Lower leg skin (tissue), 4 donors: ENCODE measurements around the gene GSTP1. TPM values are rescaled to one million over a fixed set of nuclear protein-coding genes. Genes with fewer than 3 reads are reported as not detected.
"Not testable (repeated sequence)": the region's sequence is repeated elsewhere in the genome, so short reads cannot be mapped to it uniquely, and the experiment has no call there.

ENCODE experiments used
- DNase-seq, 2 donors: peaks; one replicate each; pipeline ENCODE4 v3.0.0-alpha.2; 2019; ENCODE audit warnings: low spot score in 2 of 2
- H3K4me3 ChIP-seq: fragments of 200-600 bp; sonication (generic); 2 replicates; pipeline ENCODE4 v1.5.1; 2017; ENCODE audit warnings: mild to moderate bottlenecking, low read depth; ENCODE audit not compliant: poor library complexity, severe bottlenecking
- CTCF ChIP-seq, 3 donors: fragments of 450-650 bp; IDR thresholded peaks; one replicate each; pipeline ENCODE4 v1.5.1; 2016; ENCODE audit warnings: antibody characterized with exemption in 3 of 3, mild to moderate bottlenecking in 3 of 3, moderate library complexity in 2 of 3
- POLR2A ChIP-seq, 2 donors: fragments of 450-650 bp; IDR thresholded peaks; one replicate each; pipeline ENCODE4 v1.6.1; 2016 to 2017; ENCODE audit warnings: antibody characterized with exemption in 2 of 2, mild to moderate bottlenecking in 1 of 2, moderate library complexity in 1 of 2
- WGBS, 2 donors: methylation state at CpG; one replicate each; pipeline ENCODE4 v1.1.5; 2018; 5-methylcytosine and 5-hydroxymethylcytosine counted together
- intact Hi-C: fragments of 100-400 bp; cut with DNase I; formaldehyde crosslinking; loops from one replicate; pipeline ENCODE4 v1.15.0; 2023; ENCODE audit warnings: low total_unique reads
- total RNA-seq, 4 donors: library from RNA; depleted of rRNA; stranded (reverse); fragments of >200 nt; gene quantifications; one replicate each; pipeline ENCODE4 v1.1.0, GENCODE V29; 2016

The GSTP1 gene
- total RNA-seq, 4 donors from 2014 or later: 1,126 to 2,386 (median 2,019) TPM

GRCh38 chr11:67599149-67599548 is 15.5 kb downstream of the GSTP1 start:
- no peak overlapping the region for H3K4me3 ChIP-seq
- WGBS, 2 donors: 83 to 94% methylated on average over 1 of the region's 1 CpG
- intact Hi-C loops: no loop called here

GRCh38 chr11:67600324-67601029 is 16.9 kb downstream of the GSTP1 start:
- H3K4me3 ChIP-seq: no peak overlapping the region
- TF ChIP-seq CTCF (IDR thresholded peaks at IDR 0.05) (no peak), POLR2A (IDR thresholded peaks at IDR 0.05) (no peak)
- peak in 1 of 2 donors; percentile 67 for DNase-seq
- whole genome bisulfite sequencing, 2 donors: 46 to 58% methylated on average over 7 of the region's 7 CpGs
- intact Hi-C loops: no loop called here

More at GRCh38 chr11:67599149-67599548, 15.5 kb downstream of the GSTP1 start:
- no peak for DNase-seq
- no peak for TF ChIP-seq CTCF (IDR thresholded peaks at IDR 0.05)
- no peak for TF ChIP-seq POLR2A (IDR thresholded peaks at IDR 0.05)

DNA sequence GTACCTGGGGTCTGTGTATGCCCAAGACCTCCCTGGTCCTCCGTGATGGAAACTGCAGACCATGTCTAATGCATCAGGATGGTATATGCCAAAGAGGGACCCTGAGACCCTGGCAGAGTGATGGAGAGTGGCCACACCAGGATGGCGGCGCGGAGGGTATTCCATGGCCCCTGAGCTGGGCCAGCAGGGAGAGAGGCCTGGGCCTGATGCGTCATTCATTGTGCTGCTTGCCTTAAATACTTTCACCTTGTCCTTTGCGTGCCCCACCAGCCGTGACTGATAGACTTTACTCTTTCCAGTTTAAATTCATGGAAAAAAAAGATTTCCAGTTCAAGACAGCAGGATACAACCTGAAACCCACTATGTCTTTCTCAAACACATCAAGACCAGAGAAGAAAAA is 17.5 kb downstream of the GSTP1 start:
- 90 to 93% methylated on average over 7 of the region's 7 CpGs for WGBS, 2 donors

DNA sequence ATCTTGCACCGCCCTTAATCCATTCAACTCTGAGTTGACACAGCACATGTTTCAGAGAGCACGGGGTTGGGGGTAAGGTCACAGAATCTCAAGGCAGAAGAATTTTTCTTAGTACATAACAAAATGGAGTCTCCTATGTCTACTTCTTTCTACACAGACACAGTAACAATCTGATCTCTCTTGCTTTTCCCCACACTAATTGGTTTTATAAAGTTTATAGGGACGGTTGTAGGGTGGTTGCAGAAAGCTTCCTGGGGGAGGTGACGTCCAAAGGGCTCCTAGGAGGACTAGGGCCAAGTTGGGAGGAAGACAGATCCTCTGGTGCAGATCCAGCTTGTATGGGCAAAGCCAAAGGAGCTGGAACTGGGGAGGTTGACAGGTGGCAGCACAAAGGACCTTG is 20.5 kb downstream of the GSTP1 start:
- H3K4me3 ChIP-seq, DNase-seq, intact Hi-C loops: not testable (repeated sequence)
- WGBS, 2 donors: 81 to 85% methylated on average over 2 of the region's 4 CpGs

More for the DNA sequence above, 17.5 kb downstream of the GSTP1 start:
- H3K4me3 ChIP-seq: no peak overlapping the region
- TF ChIP-seq POLR2A (IDR thresholded peaks at IDR 0.05): no peak
- TF ChIP-seq CTCF (IDR thresholded peaks at IDR 0.05): no peak
- peak in 1 of 2 donors; percentile 78 for DNase-seq
- intact Hi-C loops: no loop called here

- no peak for DNase-seq
- WGBS, 2 donors: 88 to 91% methylated on average over 2 of the region's 2 CpGs
- TF ChIP-seq CTCF (IDR thresholded peaks at IDR 0.05): no peak
- no peak for TF ChIP-seq POLR2A (IDR thresholded peaks at IDR 0.05)
- no peak overlapping the region for H3K4me3 ChIP-seq
- intact Hi-C loops: no loop called here
Observed at GRCh38 chr11:67604815-67605214, 21.2 kb downstream of the GSTP1 start.

DNA sequence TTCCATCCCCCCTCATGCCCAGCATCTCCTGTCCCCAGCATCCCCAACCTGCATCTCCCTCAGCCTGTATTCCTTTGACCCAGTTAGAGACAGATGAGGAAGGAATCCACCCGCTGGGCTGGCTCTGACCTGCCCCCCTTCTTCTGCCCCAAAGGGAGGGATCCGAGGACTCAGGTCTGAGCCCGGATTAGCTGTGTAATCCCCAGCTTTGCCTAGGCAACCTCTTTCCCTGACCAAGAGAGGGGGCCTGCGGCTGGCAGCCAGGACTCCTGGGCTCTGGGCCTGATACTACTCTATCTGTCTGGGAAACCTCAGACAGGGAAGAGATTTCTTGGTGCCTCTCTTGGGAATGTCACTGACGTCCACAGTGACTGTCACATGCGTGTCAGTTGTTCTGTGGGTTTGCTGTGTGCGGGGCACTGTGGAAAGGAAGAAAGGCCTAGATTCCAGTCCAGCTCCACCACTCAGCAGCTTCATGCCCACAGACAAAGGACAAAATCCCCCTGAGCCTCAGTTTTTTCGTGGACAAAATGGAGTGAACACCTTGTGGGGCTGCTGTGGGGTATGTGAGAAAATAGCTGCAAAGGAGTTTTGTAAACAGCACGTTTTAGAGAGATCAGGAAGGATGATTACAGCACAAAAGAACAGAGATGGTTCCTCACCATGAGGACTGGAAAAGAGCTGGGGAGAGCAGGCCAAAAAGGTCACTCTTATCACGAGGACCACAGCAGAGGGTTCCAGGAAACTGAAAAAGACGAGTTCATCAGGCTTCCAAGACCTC is 21.8 kb downstream of the GSTP1 start:
- TF ChIP-seq CTCF (IDR thresholded peaks at IDR 0.05) (no peak), POLR2A (IDR thresholded peaks at IDR 0.05) (no peak)
- DNase-seq: no peak
- H3K4me3 ChIP-seq: no peak overlapping the region
- intact Hi-C loops: no loop called here
- WGBS, 2 donors: 60 to 78% methylated on average over 11 of the region's 11 CpGs
